ENCODE data around the gene DEDD2. TPM values are rescaled to one million over a fixed set of nuclear protein-coding genes. Genes with fewer than 3 reads are reported as not detected.

Gene DEDD2
- total RNA-seq, 4 donors from 2014 or later = 17.1 to 34.5 (median 27.0) TPM

- TF ChIP-seq CTCF (IDR thresholded peaks at IDR 0.05; ENCODE audit: low read depth) = no peak
Measured at GRCh38 chr19:42228641-42229040, 11.2 kb upstream of the DEDD2 start.

- no peak for TF ChIP-seq CTCF (IDR thresholded peaks at IDR 0.05; ENCODE audit: low read depth)
Measured at GRCh38 chr19:42226886-42227285, 9.4 kb upstream of the DEDD2 start.

- no peak for TF ChIP-seq CTCF (IDR thresholded peaks at IDR 0.05; ENCODE audit: low read depth)
Measured at GRCh38 chr19:42225718-42226292, 8.3 kb upstream of the DEDD2 start.

- TF ChIP-seq CTCF (IDR thresholded peaks at IDR 0.05; ENCODE audit: low read depth) = no peak
Measured at GRCh38 chr19:42224940-42225717, 7.7 kb upstream of the DEDD2 start.

GRCh38 chr19:42220751-42221097, 3.2 kb upstream of the DEDD2 start:
- TF ChIP-seq CTCF (IDR thresholded peaks at IDR 0.05; ENCODE audit: low read depth) = no peak

- TF ChIP-seq CTCF (IDR thresholded peaks at IDR 0.05; ENCODE audit: low read depth) = no peak
Measured at GRCh38 chr19:42219812-42220750, 2.6 kb upstream of the DEDD2 start, which contains the start of gene ZNF526. ZNF526 (plus strand) TSS chr19:42220312; CDS start chr19:42224404, 4,092 bp downstream.
